ENCODE data around the gene SCN3B.

Gene SCN3B

DNA sequence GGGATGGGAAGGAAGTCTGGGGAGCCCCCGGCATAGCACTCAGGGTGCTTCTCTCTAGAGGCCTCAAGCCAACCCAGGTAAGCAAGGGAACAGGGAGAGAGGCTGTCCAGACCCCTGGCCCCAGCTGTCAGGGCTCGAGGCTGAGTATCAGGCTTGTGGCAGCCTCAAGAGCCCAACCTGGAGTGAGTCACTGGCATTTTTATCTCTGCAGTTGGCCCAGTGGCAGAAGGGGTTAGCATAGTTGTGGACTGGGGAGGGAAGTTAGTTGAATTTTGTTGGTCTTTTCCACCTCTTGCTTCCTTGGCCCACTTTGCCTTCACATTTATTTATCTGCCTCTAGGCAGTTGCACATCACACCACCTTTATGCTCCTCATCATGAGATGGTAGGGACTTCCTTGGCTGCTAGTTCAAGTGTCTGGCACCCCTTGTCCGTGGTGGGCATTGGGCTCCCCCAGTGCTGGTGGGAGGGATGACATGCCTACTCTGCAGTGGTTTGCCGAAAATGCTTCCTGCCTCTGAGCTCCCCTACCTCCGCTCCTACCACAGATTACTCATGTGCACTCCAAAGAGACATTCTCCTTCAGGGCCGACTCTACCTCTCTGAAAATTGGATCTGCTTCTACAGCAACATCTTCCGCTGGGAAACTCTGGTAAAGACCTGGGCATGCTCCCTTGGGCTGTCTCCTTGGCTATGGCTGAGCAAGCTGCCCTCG lies 60.1 kb downstream of the SCN3B start:
- no peak for DNase-seq

DNA sequence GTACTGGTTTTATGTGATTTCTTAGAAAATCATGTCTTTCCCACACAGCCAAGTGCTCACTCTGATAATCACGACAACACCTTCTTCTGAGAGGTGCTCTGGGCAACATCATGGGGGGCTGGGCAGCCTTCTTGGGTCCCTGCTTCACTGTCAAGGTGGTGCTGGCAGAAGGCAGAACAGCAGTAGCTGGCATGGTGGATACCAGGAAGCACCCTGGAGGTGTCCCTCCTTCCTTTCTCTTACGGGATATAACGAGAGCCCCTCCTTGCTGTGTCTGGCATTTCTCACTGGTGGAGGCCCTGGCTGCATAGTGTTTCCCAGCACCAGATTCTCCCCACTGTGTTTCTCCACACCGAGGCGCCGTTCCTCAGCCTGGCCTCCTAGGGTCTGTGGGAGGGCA lies 60.9 kb downstream of the SCN3B start:
- no peak for DNase-seq

DNA sequence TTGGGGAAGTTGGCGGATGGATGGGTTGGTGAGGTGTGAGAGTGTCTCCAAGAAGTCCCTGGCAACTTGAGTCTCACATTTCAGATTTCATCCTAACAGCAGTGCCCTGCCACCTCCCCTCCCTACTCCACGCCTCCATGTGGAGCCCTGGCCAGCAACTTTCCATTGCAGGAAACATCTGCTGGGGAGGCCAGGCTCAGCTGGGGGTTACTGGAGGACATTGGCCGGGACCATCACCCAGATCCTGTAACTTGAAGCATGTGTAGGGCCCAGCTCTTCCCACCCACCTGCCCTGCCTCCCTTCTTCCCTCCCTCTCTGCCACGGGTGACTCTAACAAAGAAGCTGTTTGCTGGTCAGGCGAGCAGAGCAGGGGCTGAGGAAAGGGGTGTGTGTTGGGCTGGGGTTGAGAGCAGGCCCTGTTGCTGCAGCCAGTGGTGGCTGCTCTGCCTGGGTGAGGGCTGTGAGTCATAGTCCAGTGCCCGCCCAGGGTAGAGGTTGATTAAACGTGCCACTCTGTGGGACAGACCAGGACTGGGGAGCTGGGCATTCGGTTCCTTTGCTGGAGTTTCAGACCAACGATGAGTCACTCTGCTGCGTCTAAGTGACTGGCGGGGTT lies 64.0 kb downstream of the SCN3B start:
- DNase-seq, result no peak

DNA sequence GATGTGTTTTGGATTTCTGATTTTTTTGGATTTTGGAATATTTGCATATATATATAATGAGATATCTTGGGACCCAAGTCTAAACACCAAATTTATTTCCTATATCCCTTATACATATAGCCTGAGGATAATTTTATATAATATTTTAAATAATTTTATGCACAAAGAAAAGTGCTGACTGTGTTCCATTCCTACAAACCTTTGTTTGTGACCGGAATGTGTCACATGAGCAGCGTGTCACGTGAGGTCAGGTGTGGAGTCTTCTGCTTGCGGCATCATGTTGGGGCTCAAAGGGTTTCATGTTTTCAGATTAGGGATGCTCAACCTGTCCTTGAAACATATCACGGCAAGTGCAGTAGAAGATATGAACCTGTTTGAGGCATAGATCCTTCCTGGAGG lies 65.6 kb downstream of the SCN3B start:
- DNase-seq, result no peak

DNA sequence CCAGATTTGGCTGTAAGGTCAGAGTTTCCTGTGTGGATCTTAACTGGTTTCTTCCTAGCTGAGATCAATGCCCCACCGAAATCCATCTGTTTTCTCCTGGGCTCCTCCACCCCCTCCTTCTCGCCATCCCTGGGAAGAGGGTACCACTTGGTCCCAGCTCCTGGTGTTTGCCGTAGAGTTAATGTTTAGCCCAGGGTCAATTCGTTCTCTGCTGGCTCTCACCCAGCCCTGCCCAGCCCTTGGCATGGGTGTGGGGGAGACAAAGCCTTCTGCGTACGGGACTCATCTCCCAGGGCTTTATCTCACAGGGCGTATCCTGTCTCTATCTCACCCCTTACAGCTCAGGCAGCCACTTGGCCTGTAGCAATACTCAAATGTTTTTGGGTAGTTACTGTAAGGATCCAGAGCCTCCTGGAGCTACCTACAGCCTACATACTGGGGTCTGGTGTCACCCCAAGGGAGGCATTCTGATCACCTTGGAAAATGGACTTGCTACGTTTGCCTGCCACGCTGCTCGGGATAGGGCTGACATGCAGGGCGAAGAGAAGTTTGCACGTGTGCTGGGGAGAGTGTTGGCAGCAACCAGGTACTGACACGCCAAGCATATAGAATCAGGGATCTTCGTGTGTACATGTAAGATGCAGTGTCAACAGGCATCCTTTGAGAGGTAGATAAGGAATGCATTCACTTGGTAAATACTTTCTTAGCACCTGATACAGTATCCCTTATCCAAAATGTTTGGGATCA lies 66.1 kb downstream of the SCN3B start:
- DNase-seq, result no peak

DNA sequence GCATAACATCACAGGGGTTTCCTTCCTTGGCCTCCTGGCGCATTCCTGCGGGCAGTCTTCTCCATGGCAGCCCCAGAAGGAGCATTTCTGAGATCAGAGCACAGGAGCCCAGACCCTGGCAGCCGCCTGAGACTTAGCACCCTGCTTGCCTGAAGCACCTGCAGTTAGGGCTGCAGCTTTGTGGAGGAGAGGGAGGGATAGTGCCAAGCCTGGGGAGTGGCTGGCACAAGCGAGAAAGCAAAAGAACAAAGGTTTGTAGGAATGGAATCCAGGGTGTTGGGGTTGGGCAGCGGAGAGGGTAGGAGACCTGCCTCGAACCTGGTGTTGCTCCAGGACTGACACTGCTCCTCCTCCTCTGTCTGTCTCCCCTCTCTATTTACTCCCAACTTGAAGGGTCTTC lies 66.9 kb downstream of the SCN3B start:
- DNase-seq, result no peak

DNA sequence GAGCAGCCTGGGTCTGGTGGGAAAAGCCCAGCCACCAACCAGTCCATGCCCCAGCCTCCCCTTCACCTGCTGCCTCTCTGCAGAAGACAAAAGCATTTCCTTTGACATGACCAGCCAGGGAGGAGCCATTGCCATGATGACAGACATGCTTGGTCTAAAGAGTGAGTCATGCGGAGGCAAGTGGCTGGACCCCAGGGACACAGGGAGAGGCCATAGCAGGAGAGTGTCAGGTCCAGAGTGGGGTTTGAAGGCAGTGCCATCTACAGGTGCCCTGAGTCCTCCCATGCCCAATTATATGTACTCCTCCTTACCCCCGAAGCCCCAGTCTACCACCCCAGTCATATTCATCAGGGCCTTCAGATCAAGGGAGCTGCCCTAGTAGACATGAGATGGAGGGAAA lies 67.4 kb downstream of the SCN3B start:
- DNase-seq, result no peak

DNA sequence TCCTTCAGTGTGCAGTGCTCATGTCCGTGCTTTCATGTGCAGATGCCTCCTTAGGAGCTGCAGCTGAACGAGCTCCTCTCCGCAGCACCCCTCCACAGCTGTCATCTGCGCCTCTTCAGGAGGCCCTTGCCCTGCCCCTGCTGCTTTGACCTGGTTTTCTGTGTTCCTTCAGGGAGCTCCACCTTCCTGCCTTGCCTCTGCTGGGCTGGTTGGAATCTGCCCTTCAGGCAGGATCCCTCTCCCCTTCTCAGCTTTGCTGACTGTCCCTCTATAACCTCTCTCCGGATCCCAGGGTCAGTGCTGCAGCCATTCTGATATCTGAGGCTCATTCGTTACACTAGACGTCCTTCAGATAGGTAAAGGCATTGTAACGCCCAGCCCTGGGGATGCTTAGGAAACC lies 67.9 kb downstream of the SCN3B start:
- DNase-seq, result no peak

DNA sequence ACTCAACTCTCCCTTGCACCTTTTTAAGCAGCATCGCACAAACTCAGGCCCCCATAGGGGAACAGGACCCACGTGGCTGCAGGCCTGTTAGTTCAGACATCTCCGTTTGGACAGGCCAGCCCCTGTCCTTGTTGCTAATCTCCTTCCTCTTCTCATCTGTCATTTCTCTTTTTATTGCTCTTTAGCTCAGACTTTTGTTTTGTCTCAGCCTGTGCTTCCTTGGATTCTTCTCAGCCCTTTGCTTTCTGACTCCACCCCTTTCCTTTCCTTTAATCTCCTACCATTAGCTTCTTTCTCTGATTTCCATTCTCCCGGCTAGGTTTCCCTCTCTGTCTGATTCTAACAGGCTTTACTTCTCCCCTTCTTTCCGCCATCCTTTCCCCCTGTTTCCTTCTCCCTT lies 68.7 kb downstream of the SCN3B start:
- no peak for DNase-seq

DNA sequence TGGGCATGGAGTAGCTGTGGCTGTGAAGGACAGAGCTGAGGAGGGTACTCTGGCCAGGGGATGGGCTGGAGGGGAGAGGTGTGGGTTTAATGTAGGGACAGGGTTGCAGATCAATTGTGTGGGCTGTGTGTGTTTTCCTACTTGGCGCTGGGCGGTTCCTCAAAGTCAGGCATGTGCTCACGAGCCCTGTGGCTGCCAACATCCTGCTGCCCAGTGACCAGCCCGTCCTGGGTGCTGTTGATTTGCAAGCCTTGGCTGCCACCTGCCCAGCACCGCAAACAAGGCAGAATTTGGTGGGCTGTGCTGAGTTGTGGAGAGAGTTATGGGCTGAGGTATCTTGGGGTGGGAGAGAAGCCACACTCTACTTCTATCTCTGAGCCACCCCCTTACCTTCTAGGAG lies 69.2 kb downstream of the SCN3B start:
- DNase-seq, result no peak

DNA sequence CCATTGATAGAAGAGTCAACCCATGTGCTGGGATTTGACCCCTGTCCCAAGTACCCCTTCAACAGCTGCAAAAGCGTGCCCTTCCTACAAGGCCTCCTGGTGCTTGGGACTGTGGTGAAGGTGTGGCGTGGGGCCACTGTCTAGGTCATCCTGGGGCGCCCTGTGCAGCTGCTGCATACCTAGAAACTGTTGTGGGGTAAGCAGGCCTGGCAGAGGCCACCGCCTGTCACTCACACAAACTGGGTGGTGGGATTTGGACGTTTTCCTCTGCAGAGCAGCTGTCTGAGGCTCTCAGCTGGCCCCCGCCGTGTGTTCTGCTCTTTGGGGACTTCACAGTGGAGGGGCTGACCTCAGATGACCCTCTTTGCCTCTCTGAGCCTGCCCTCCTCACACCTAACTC lies 69.7 kb downstream of the SCN3B start:
- DNase-seq, result no peak

DNA sequence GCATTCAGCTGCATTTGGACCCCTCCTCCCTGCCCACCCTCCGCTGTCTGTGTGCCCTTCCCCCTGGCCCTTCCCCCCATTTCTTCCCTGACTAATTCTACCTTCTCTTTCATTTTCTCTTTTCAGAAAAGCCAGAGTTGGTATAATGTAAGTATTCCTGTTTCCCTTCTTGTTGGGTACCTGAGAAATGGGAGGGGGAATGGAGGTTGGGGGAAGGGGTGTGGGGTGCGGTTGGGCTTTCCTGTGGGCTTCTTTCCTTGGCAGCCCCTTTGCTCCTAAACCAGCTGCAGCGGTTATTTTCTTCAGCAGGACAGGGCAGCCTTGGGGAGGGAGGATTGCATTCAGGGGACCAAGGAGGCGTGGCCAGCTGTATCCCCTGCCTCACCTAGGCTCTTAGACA lies 70.2 kb downstream of the SCN3B start:
- DNase-seq, result no peak

DNA sequence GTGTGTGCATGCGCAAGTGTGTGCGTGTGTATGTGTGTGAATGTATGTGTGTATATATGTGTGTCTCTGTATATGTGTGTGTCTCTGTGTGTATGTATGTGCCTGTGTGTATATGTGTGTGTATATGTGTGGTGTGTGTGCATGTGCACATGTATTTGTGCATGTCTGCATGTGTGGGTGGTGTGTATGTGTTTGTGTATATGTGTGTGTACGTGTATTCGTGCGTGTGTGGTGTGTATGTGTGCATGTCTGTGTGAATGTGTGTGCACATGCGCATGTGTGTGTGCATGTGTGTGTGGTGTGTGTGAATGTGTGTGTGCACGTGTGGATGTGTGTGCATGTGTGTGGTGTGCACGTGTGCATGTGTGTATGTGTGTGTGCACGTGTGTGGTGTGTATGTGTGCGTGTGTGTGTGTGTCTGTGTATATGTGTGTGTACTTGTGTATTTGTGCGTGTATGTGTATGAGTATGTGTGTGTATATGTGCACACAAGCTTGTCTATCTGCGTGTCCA lies 71.4 kb downstream of the SCN3B start:
- no peak for DNase-seq

DNA sequence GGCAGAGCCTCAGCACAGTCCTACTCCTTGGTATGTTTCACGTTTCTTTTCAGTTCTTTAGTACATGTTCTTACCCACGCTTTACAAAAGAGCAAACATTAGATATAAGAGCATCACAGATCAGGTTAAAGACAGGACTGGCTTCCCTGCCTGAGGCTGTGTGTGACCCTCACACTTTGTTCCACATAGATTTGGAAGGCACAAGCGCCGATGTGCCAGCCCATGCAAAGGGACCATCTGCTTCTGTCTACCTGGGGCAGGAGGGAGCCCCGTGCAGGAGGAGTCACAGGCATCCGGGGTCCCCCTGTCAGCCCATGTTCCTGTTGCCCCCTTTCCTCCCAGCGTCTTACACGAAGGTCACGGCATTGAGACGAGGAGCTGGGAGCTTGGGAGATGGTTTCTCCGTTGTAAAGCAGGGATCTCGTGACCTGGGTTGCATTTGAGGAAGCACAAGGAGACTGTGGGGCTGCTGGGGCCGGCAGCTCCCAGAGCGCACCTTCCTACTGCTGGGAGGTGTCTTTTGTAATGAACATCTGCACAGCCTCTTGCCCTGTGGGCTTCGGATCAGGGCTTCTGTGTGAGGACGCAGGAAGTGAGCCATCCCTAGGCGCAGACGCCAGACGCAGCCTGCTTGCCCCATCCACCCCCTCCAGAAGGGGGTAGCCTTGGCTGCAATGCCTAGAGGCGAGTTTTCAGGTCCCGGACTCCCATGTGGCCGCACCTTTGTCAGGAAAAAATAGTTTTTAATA lies 72.6 kb downstream of the SCN3B start:
- no peak for DNase-seq

DNA sequence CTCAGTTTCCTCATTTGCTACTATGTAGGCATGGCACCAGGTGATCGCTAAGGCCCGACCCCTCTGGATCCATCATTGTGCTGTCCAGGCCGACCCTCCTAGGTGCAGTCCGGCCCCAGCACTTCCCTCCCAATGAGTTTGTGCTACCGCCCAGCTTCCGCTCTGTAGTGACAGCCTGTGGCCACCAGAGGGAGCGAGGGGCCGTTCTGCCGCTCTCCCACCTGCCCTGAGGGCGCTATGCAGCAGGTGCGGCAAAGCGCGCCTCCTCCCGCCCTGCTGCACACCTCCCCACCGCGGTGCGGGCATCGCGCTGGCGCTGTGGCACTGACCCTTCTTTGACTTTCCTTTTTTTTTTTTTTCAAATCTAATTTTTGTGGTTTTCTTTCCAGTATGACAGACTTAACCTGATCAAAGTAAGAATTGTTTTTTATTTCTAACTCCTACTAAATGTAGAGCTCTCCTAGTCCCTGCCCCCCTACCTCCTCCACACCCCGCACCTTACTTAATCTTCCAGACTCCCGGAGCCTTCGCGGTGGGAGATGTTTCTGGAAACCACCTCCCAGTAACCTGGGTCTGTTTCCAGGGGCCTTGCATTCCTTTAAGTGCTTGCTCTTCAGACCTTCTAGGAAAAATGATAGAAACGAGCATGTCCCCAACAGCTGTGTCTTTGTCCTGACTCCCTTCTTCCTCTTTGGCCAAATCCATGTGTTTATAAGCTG lies 73.7 kb downstream of the SCN3B start:
- DNase-seq, result no peak

DNA sequence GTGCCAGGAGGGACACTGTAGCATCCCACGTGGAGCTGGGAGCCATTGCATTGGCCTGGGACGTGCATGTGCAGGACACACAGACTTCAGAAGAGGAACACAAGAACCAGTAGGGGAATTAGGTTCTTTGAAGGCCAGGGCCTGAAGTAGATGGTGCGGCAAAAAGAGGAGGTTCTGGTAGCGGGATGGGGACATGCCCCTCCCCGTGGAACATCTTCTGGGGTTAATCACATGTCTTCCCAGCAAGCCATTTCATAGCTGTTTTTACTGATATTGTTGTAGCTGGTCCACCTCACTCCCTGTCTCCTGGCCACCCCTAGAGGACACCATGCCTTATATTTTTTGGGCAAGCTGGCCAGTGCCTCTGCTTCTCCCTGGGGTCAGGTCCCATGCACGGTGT lies 74.3 kb downstream of the SCN3B start:
- DNase-seq, result no peak

DNA sequence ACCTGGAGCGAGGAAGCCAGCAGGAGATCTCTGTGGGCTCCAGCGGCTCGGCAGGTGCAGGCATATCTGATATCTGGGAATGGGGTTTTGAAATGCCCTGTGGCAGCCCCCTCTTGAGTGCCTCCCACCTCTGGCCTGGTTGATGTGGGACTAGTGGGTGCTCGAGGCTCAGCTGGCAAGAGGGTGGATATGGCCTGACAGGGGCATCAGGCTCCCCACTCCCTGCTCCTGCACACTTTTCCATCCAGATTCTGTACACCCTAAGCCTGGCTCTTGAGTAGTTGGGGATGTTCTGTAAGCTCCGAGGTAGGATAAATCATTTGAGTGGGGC lies 75.0 kb downstream of the SCN3B start:
- no peak for DNase-seq
